DMS53 (cell line): ENCODE measurements around the gene PEMT.

Source experiments
- DNase-seq: peaks from one replicate; lab custom pipeline; 2025; lab: John Stamatoyannopoulos, UW

Gene PEMT

GRCh38 chr17:17605083-17605728 is 13.7 kb upstream of the PEMT start:
- no peak for DNase-seq

- no peak for DNase-seq
These were observed 12.4 kb upstream of the PEMT start for GRCh38 chr17:17603895-17604225.

DNA sequence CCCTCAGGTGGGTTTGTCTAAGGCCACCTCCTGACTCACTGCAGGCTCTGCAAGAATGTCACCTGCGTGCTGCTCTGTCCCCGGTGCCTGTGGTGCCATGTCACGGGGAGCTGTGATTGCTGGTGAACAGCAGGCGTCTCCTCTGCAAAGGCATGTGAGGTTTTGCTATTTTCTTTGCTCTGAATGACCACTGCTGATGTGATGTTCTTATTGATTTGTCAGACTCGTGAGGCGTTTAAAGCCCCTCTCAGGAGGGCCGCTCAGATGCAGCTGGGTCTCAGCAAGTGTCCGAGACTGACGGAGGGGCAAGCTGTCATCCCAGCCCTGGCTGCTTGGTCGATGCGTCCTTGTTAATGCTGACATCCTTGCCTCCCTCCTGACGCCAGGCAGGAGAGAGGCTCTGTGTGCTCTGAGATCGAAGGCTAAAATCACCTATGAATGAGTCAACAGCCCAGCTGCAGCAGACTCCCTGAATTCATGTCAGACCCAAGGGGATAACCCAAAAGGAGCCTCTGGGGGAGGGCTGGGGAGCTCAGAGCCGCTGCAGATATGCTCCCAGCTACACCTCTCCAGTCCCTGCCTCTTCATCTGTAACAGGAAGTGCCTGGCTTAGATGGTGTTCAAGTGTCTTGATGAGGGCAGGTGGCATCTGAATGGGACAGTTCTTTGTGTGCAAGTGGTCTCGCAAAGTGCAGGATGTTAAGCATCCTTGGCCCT is 11.8 kb upstream of the PEMT start:
- DNase-seq, result peak; percentile 81

- no peak for DNase-seq
These were observed 8.5 kb upstream of the PEMT start for GRCh38 chr17:17599965-17600364.

DNA sequence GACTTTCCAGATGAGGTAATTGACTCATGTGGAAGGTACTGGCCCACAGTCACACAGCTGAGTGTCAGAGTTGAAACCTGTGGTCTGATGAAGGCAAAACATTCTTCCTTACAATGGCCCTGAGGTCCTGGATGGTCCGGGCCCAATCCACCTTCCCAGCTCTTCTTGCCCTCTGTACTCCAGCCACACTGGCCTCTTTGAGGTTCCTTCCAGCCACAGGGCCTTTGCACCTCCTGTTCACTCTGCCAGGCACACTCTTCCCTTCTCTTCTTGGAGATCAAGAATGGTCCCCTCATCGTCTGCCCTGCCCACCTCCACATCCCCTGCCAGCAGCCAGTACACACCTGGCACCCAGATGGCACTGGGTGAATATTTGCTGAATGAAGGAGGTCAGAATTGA is 6.5 kb upstream of the PEMT start:
- no peak for DNase-seq

DNA sequence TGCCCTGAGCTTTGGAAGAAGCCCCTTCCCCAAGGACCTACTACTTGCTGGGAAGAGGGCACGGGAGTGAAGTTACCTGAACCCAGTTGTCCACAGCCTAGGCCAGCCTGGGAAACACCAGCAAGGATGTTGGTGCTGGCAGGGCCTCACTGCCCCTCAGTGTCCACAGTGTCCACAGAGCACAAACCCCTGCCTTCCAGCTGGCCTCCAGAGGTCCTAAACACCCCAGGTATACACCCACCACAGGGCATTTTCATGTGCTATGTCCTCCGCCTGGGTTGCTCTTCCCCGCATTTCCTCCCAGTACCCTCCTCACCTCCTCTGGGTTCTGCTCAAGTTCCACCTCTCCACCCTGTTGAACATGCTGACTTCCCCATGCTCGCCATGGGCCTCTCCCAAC is 4.2 kb upstream of the PEMT start:
- DNase-seq, result no peak

DNA sequence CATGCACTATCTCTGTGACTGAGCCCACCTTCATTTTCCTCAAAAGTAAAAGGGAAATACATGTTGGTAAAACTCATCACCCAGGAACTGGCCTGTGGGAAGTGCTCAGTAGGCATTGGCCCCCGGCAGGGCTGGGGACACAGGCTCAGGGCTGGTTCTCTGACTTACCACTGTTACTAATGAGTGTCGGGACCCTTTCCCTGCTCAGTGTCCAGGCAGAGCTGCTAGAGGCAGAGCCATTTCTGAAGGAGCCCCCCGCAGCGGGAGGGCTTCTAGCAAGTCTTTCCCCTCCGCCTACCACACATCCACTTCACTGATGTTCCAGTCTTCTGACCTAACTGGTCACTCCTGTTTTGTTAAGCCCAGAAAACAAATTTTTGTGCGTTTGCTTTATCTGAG is 1.7 kb upstream of the PEMT start:
- no peak for DNase-seq

DNA sequence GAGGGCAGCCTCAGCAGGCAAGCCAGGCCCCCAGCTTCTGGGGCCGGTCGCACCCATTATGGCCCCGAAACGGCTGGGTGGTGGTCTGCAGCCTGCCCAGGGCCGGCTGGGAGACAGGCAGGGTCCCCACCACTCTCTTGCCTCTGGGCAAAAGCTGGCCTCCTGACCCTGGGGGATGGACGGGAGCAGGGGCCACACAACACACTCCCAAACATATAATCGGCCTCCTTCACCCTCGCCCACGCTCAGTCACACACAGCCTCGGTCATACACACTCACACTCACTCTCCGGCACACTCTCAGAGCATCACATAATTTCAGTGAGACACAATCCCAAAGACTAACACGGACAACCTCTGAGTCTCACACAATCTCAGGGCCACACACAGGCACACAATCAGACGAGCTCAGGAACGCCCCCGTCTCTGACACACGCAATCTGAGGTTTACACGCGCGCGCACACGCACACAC is 589 bp downstream of the PEMT start:
- DNase-seq, result no peak

DNA sequence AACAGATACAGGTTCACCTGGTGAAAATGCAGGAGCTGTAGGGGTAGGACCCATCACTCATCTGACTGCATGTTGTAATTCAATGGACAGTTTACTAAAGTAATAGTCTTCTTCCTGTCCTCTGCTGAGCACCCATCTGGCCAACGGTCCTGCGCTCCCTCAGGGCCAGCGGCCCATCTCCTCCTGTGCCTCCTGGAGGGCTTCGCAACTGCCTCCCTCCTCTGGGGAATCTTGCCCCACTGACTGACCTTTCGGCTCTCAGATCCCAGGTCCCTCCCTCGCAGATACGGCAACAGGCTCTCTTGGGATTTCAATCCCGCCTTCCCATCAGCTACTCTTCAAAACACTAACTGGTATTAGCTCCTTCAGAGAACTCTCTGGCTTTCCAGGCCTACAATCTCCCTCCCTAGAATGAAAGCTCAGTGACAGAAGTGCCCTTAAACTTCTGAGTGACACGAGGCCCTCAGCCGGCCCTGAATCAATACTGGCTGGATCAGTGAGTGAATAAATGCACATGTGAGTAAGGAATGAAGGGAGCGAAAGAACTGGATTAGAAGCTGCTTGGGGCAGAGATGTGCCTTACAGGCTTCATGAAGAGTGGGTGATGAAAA is 1.3 kb downstream of the PEMT start:
- no peak for DNase-seq

- DNase-seq, result no peak
These were observed 3.7 kb downstream of the PEMT start for GRCh38 chr17:17587614-17588337.

GRCh38 chr17:17582372-17582771 is 9.1 kb downstream of the PEMT start:
- DNase-seq, result no peak

GRCh38 chr17:17581509-17581908 is 10.0 kb downstream of the PEMT start:
- no peak for DNase-seq

DNA sequence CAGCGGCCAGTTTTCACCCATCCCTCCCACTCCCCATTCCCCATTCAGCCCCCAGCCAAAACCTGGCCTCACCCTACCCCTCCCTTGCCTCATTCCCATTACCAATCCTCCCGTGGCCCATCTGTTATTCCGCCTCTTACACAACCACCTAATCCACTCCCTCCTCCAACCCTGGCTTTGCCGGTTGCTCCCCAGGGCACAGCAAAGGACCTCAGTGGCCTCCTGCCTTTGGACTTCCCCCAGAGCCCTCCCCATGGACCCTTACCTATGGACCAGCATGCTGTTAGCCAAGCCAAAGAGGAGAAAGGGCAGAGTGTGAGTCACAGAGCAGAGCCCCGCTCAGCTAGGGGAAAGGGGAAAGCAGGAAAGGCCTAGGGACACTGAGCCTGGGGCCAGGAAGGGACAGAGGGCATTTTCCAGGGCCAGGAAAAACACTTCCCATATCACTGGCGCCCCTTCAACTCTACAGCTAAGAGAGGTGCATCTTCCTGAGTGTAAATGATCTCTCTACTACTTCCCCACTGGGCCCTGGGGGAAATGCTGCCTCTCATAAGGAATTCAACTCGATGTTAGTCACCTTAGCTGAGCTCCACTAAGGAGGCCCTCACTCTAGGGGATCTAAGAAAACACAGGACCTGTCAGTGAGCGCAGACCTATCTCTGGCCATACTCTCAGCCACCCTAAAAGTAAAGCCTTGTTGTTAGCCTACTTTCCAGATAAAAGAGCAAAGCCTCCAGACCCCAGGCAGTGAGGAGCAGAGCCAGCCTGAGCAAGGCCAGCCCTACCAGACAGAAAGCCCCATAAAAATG is 10.6 kb downstream of the PEMT start:
- no peak for DNase-seq

DNA sequence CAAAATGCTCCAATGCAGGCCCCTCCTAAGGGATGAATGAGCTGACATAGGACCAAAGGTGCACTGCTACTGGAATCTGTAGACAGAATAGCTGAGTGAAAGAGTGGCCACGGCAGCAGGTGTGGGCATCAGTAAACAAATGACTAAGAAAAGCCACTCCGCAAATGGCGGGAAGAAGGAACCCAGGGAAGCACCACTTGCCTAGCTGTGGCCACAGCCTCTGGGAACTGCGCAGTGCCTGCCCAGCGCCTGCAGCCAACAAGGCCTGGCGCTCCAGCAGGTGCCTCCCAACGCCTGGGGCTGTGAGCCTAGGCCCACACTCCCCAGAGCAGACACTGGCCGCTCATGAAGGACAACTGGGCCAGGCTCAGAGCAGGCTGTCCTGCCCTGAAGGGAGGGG is 11.8 kb downstream of the PEMT start:
- peak; percentile 83 for DNase-seq

DNA sequence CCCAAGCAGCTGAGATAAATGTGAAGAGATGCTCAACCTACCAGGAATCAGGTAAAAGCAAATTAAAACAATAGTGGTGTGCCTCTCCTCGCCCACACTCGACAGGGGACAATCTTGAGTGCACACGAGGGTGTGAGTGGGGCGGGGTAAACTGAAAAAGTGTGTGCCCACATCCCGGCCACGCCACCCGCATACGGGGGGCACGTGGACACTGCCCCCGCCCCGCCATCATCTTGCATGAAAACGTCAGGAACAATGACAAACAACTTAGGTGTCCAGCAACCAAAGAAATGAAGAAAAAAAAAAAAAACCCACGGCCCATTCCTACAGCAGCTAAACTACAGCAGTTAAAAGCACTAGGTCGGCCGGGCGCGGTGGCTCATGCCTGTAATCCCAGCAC is 14.1 kb downstream of the PEMT start:
- DNase-seq, result no peak

- DNase-seq, result no peak
These were observed 14.7 kb downstream of the PEMT start for GRCh38 chr17:17576772-17577234.

- no peak for DNase-seq
These were observed 15.9 kb downstream of the PEMT start for GRCh38 chr17:17575360-17576251.

- DNase-seq, result no peak
These were observed 17.6 kb downstream of the PEMT start for GRCh38 chr17:17573912-17574311.

DNA sequence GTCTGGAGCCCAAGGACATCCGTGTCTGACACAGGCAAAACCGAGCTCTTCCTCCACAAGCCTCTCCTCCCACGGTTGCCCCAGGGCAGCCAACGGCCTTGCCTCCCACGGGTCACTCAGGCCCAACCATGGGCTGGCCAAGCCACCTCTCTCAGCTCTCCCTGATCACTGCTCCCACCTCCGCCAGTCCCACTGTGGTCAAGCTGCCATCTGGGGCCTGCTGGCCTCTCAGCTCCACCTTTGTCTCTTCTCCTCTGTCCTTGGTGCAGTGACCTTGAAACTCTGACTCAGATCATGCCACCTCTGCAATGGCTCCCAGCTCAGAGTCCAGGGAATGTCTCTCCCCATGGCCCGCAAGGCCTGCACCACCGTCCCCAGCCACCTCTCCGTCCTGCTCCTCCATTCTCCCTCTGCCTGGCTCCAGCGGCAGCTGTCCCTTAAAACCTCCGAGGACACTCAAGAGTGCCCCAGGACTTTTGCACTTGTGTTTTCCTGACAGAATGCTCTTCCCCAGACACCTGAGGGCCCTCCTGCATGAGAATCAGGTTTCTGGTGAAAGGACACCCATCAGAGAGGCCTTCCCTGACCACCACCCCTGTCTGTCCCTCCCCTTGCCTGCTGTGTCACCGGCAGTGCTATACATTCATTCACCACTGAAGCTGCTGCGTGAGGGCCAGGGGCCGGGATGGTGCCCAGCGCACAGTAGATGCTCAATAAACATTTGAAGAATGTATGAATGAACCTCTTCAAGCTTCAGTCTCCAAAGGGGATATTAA is 19.3 kb downstream of the PEMT start:
- no peak for DNase-seq
